ENCODE measurements around the gene ASTL. TPM values are rescaled to one million over a fixed set of nuclear protein-coding genes. Genes with fewer than 3 reads are reported as not detected.

ASTL gene
- total RNA-seq, 2 experiments from 2014 or later: 0.49 TPM; not detected in 1

DNA sequence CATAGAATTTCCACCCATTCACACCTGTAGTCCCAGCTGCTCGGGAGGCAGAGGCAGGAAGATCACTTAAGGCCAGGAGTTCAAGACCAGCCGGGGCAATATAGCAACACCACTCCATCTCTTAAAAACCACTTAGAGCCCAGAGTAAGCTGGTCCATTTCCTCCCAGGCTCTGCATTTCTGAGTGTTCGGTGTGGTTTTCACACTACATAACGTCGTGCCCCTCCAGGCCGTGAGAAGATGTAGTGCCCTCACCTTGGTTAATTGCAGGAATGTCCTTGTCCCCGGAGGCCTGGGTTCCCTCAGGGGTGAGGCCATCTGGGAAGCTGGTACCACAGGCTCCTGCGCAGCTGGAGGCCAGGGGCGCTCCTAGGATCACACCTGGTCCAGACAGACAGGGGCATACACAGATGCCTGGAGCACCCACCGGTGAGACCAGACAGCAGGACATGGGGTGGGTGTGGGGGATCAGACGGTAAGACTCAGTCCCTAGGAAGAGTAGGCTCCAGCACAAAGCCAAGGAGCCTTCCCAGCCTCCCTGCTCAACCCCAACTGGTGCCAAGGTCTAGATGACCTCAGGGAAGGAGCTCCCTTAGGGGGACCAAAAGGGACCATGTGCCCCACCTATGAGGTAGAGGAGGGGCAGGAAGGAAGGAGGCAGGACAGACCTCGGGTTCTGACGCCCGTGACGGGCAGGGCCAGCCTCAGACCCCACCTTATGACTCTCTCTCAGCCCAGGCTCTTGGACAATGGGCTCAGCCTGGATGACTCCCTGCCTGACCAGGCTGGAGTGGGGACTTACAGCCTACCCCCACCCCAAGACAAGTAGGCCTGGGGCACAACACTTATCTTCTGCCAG is 752 bp downstream of the ASTL start:
- Histone ChIP-seq H3K9me2 (ENCODE audit: insufficient read depth, low read length) (no peaks in the 10 kb centered on the region), H2AFZ (ENCODE audit: low read length) (no peak overlapping the region), H3K36me3 (ENCODE audit: insufficient read depth, low read length) (peaks cover 10% of the 10 kb centered on the region), H3K9me3 (ENCODE audit: low read length) (no peaks in the 10 kb centered on the region), H3K4me2 (ENCODE audit: low read length) (no peak overlapping the region), H3K4me3 (ENCODE audit: low read depth, low read length, poor library complexity, severe bottlenecking) (no peak overlapping the region), H3K79me2 (ENCODE audit: insufficient read depth, low read depth, low read length) (no peaks in the 10 kb centered on the region), H4K20me1 (ENCODE audit: insufficient read depth, low read length) (no peaks in the 10 kb centered on the region), H3K4me1 (ENCODE audit: insufficient read depth, low read length, poor library complexity, severe bottlenecking) (peaks cover 15% of the 10 kb centered on the region), H3K27ac (ENCODE audit: low read depth, low read length, poor library complexity, severe bottlenecking) (no peak overlapping the region)
- ChIA-PET CTCF (ENCODE audit: unreplicated experiment) (interaction anchor here (2.0 to 3.3 kb wide), 2 partner anchors 37 to 97 kb away, joined by 6 to 26 read pairs; no protein-coding TSS in a partner anchor), POLR2A (interaction anchor here (0.9 to 3.6 kb wide), 3 partner anchors 11 to 37 kb away, joined by 3 to 23 read pairs (median 4); no protein-coding TSS in a partner anchor)
- TF ChIP-seq EZH2phosphoT487 (IDR thresholded peaks at IDR 0.05; ENCODE audit: borderline replicate concordance, low read depth, low read length): no peak
- TF ChIP-seq, protein P1, sequence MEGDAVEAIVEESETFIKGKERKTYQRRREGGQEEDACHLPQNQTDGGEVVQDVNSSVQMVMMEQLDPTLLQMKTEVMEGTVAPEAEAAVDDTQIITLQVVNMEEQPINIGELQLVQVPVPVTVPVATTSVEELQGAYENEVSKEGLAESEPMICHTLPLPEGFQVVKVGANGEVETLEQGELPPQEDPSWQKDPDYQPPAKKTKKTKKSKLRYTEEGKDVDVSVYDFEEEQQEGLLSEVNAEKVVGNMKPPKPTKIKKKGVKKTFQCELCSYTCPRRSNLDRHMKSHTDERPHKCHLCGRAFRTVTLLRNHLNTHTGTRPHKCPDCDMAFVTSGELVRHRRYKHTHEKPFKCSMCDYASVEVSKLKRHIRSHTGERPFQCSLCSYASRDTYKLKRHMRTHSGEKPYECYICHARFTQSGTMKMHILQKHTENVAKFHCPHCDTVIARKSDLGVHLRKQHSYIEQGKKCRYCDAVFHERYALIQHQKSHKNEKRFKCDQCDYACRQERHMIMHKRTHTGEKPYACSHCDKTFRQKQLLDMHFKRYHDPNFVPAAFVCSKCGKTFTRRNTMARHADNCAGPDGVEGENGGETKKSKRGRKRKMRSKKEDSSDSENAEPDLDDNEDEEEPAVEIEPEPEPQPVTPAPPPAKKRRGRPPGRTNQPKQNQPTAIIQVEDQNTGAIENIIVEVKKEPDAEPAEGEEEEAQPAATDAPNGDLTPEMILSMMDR (conservative IDR thresholded peaks at IDR 0.05; ENCODE audit: low read length): no peak
- intact Hi-C loops (cut with micrococcal nuclease; ENCODE audit: unreplicated experiment): loop anchor here (1.0 kb wide), 2 partner anchors 37 to 128 kb away; partner anchors contain the start of gene TMEM127
- BruUV-seq (replicated peaks): no TSS peak
- no peak for DNase-seq (ENCODE audit: low spot score)

- Histone ChIP-seq H3K9me2 (ENCODE audit: insufficient read depth, low read length) (no peaks in the 10 kb centered on the region), H4K20me1 (ENCODE audit: insufficient read depth, low read length) (no peaks in the 10 kb centered on the region), H3K79me2 (ENCODE audit: insufficient read depth, low read depth, low read length) (no peaks in the 10 kb centered on the region), H3K36me3 (ENCODE audit: insufficient read depth, low read length) (no peaks in the 10 kb centered on the region), H3K4me3 (ENCODE audit: low read depth, low read length, poor library complexity, severe bottlenecking) (no peak overlapping the region), H3K27ac (ENCODE audit: low read depth, low read length, poor library complexity, severe bottlenecking) (no peak overlapping the region), H3K9me3 (ENCODE audit: low read length) (no peaks in the 10 kb centered on the region), H2AFZ (ENCODE audit: low read length) (no peak overlapping the region), H3K4me2 (ENCODE audit: low read length) (no peak overlapping the region), H3K4me1 (ENCODE audit: insufficient read depth, low read length, poor library complexity, severe bottlenecking) (peaks cover 6% of the 10 kb centered on the region)
- no peak for DNase-seq (ENCODE audit: low spot score)
- CTCF ChIA-PET (ENCODE audit: unreplicated experiment): no interaction called here
- intact Hi-C loops (cut with micrococcal nuclease; ENCODE audit: unreplicated experiment): no loop called here
- no TSS peak for BruUV-seq (replicated peaks)
- POLR2A ChIA-PET: interaction anchor here (0.9 to 1.2 kb wide), 2 partner anchors 12 to 38 kb away, joined by 3 to 4 read pairs; no protein-coding TSS in a partner anchor
- TF ChIP-seq EZH2phosphoT487 (IDR thresholded peaks at IDR 0.05; ENCODE audit: borderline replicate concordance, low read depth, low read length): no peak
- TF ChIP-seq, protein P1 (conservative IDR thresholded peaks at IDR 0.05; ENCODE audit: low read length): no peak
These were observed 2.1 kb downstream of the ASTL start for GRCh38 chr2:96136129-96136720.
